ENCODE data around the gene PGS1. TPM values are rescaled to one million over a fixed set of nuclear protein-coding genes. Genes with fewer than 3 reads are reported as not detected.

PGS1 gene
- total and polyA plus RNA-seq, 5 donors from 2014 or later, result 29.6 to 50.1 (median 32.3) TPM

DNA sequence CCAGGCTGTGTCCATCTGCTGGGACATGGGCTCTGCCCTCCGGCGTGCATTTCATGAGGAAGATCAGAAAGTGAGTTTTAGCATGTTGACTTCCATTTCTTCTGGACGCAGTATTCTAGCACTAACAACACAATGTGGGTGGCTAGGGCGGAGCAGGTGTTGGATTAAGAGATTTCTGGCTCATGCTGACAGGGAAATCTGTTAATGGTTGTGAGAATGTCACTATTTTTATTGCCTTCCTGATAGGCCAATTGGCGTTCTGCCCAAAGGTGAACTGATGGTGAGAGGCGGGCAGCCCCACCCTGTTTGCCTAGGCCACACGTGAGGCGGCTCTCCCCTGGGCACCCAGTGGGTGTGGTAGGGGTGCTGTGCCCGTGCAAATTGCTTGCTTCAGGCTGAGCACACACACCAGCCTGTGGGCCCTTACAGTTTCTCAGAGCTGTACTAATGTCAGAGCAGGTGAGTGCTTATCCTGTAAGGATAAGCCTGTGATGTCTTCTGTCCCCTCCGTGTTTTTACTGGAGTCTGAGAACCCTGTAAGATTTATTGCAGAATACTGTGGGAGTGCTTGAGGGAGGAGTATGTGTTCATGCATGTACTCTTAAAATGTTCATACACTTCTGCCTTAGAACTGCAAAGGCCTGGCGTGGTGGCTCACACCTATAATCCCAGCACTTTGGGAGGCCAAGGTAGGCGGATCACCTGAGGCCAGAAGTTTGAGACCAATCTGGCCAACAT, 30.9 kb downstream of the PGS1 start:
- Mint-ChIP-seq H3K36me3 (peaks cover 13% of the 10 kb centered on the region), H3K27me3 (no peaks in the 10 kb centered on the region), H3K4me1 (peaks cover 0 to 77% (median 44%) of the 10 kb centered on the region in 4 donors), H3K4me3 (peak overlapping the region in 1 of 4 donors; percentile 55), H3K27ac (peak overlapping the region; percentile 56 to 84 (median 58)), H3K9me3 (no peaks in the 10 kb centered on the region)
- Histone ChIP-seq H3K4me1 (ENCODE audit: control insufficient read depth, insufficient read depth, low read length, poor library complexity, severe bottlenecking) (peaks cover 23% of the 10 kb centered on the region), H3K27me3 (ENCODE audit: control insufficient read depth, insufficient read depth, low read length) (no peaks in the 10 kb centered on the region), H3K9me3 (ENCODE audit: control insufficient read depth in 2 of 2, low read length in 2 of 2) (no peaks in the 10 kb centered on the region), H3K4me3 (ENCODE audit: low read depth, low read length) (no peak overlapping the region), H3K27ac (ENCODE audit: insufficient read depth, low read length, poor library complexity, severe bottlenecking) (no peak overlapping the region), H3K36me3 (ENCODE audit: control insufficient read depth, insufficient read depth, low read length) (peaks cover 30% of the 10 kb centered on the region)
- DNase-seq (no peak), ATAC-seq (ENCODE audit: low read depth in 2 of 2) (no peak)

- Histone ChIP-seq H3K36me3 (ENCODE audit: control insufficient read depth, insufficient read depth, low read length) (peaks cover 24% of the 10 kb centered on the region), H3K9me3 (ENCODE audit: control insufficient read depth in 2 of 2, low read length in 2 of 2) (no peaks in the 10 kb centered on the region), H3K4me3 (ENCODE audit: low read depth, low read length) (no peak overlapping the region), H3K27me3 (ENCODE audit: control insufficient read depth, insufficient read depth, low read length) (no peaks in the 10 kb centered on the region), H3K4me1 (ENCODE audit: control insufficient read depth, insufficient read depth, low read length, poor library complexity, severe bottlenecking) (peaks cover 34% of the 10 kb centered on the region), H3K27ac (ENCODE audit: insufficient read depth, low read length, poor library complexity, severe bottlenecking) (no peak overlapping the region)
- H3K27me3 Mint-ChIP-seq, result no peaks in the 10 kb centered on the region
- peaks cover 0 to 81% (median 51%) of the 10 kb centered on the region in 4 donors for H3K4me1 Mint-ChIP-seq
- H3K27ac Mint-ChIP-seq, result peak overlapping the region in 2 of 3 donors; percentile 59 to 96
- ATAC-seq (ENCODE audit: low read depth in 2 of 2) (no peak), DNase-seq (no peak)
- H3K36me3 Mint-ChIP-seq, result peaks cover 5% of the 10 kb centered on the region
- H3K9me3 Mint-ChIP-seq, result no peaks in the 10 kb centered on the region
- peak overlapping the region in 1 of 4 donors; percentile 19 for H3K4me3 Mint-ChIP-seq
Observed at GRCh38 chr17:78411241-78411857, 32.9 kb downstream of the PGS1 start.

GRCh38 chr17:78412403-78412802, 34.0 kb downstream of the PGS1 start:
- H3K4me3 Mint-ChIP-seq, result peak overlapping the region; percentile 20 to 75 (median 44)
- peaks cover 21% of the 10 kb centered on the region for H3K36me3 ChIP-seq (ENCODE audit: control insufficient read depth, insufficient read depth, low read length)
- peak in 2 of 3 donors; percentile 15 to 61 for DNase-seq
- H3K4me1 Mint-ChIP-seq, result peaks cover 0 to 78% (median 51%) of the 10 kb centered on the region in 4 donors
- H3K4me1 ChIP-seq (ENCODE audit: control insufficient read depth, insufficient read depth, low read length, poor library complexity, severe bottlenecking), result peaks cover 34% of the 10 kb centered on the region
- no peaks in the 10 kb centered on the region for H3K27me3 Mint-ChIP-seq
- no peak for ATAC-seq (ENCODE audit: low read depth in 2 of 2)
- H3K27ac ChIP-seq (ENCODE audit: insufficient read depth, low read length, poor library complexity, severe bottlenecking), result peak overlapping the region; percentile 77
- H3K9me3 Mint-ChIP-seq, result no peaks in the 10 kb centered on the region
- H3K27ac Mint-ChIP-seq, result peak overlapping the region; percentile 90 to 97 (median 94)
- no peak overlapping the region for H3K4me3 ChIP-seq (ENCODE audit: low read depth, low read length)
- H3K27me3 ChIP-seq (ENCODE audit: control insufficient read depth, insufficient read depth, low read length), result no peaks in the 10 kb centered on the region
- peaks cover 12% of the 10 kb centered on the region for H3K36me3 Mint-ChIP-seq
- no peaks in the 10 kb centered on the region for H3K9me3 ChIP-seq (ENCODE audit: control insufficient read depth in 2 of 2, low read length in 2 of 2)

- Histone ChIP-seq H3K36me3 (ENCODE audit: control insufficient read depth, insufficient read depth, low read length) (peaks cover 21% of the 10 kb centered on the region), H3K27me3 (ENCODE audit: control insufficient read depth, insufficient read depth, low read length) (no peaks in the 10 kb centered on the region), H3K27ac (ENCODE audit: insufficient read depth, low read length, poor library complexity, severe bottlenecking) (peak overlapping the region; percentile 77), H3K4me1 (ENCODE audit: control insufficient read depth, insufficient read depth, low read length, poor library complexity, severe bottlenecking) (peaks cover 34% of the 10 kb centered on the region), H3K4me3 (ENCODE audit: low read depth, low read length) (peak overlapping the region; percentile 19), H3K9me3 (ENCODE audit: control insufficient read depth in 2 of 2, low read length in 2 of 2) (no peaks in the 10 kb centered on the region)
- ATAC-seq (ENCODE audit: low read depth in 2 of 2) (peak; percentile 57 to 59), DNase-seq (peak; percentile 36 to 80 (median 41))
- no peaks in the 10 kb centered on the region for H3K9me3 Mint-ChIP-seq
- no peaks in the 10 kb centered on the region for H3K27me3 Mint-ChIP-seq
- H3K36me3 Mint-ChIP-seq, result peaks cover 12% of the 10 kb centered on the region
- peak overlapping the region; percentile 44 to 79 (median 69) for H3K4me3 Mint-ChIP-seq
- peak overlapping the region; percentile 90 to 97 (median 94) for H3K27ac Mint-ChIP-seq
- peaks cover 0 to 66% (median 37%) of the 10 kb centered on the region in 4 donors for H3K4me1 Mint-ChIP-seq
Observed at GRCh38 chr17:78414178-78415162, 36.0 kb downstream of the PGS1 start.

GRCh38 chr17:78415821-78416711, 37.6 kb downstream of the PGS1 start:
- no peaks in the 10 kb centered on the region for H3K27me3 ChIP-seq (ENCODE audit: control insufficient read depth, insufficient read depth, low read length)
- Mint-ChIP-seq H3K27ac (peak overlapping the region in 2 of 3 donors; percentile 7 to 97), H3K27me3 (no peaks in the 10 kb centered on the region), H3K36me3 (peaks cover 19% of the 10 kb centered on the region), H3K4me1 (peaks cover 0 to 61% (median 37%) of the 10 kb centered on the region in 4 donors), H3K4me3 (peak overlapping the region in 2 of 4 donors; percentile 7 to 70), H3K9me3 (no peaks in the 10 kb centered on the region)
- H3K36me3 ChIP-seq (ENCODE audit: control insufficient read depth, insufficient read depth, low read length), result peaks cover 33% of the 10 kb centered on the region
- ATAC-seq (ENCODE audit: low read depth in 2 of 2) (no peak), DNase-seq (no peak)
- H3K27ac ChIP-seq (ENCODE audit: insufficient read depth, low read length, poor library complexity, severe bottlenecking), result peak overlapping the region; percentile 77
- no peak overlapping the region for H3K4me3 ChIP-seq (ENCODE audit: low read depth, low read length)
- peaks cover 34% of the 10 kb centered on the region for H3K4me1 ChIP-seq (ENCODE audit: control insufficient read depth, insufficient read depth, low read length, poor library complexity, severe bottlenecking)
- no peaks in the 10 kb centered on the region for H3K9me3 ChIP-seq (ENCODE audit: control insufficient read depth in 2 of 2, low read length in 2 of 2)

DNA sequence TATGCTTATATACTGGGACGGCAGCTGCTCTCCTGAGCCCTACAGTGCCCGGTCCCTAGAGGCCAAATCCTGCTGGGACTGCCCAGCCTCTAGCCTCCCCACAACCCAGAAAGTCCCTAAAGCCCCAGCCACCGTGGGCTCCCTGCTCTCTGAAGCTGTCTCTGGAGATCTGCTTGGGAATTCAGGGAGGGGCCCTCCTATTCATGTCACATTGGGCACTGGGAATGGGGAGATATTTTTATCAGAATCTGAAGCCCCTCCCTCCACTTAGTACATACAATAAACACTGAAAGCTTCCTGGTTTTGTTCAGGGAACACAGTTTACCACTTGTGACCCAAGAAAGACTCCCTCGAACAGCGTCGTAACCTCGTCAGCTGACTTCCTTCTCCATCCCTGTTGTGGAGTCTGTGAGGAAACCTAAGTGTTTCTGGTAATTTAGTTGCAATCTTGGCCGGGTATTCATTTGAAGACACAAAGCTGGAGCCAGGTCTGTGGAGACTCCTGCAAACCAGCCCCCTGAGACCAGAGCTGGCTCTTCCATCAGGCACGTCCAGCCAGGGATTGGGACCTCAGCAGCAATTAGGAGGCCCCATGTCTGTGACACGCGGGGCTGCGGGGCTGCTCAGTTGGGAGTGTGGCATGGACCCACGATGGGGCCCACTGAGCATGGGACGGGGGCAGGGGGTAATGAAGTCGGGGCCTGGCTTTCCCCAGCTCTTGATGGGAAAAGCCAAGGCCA, 38.5 kb downstream of the PGS1 start:
- Mint-ChIP-seq H3K4me1 (peaks cover 1 to 66% (median 36%) of the 10 kb centered on the region in 4 donors), H3K27me3 (no peaks in the 10 kb centered on the region), H3K9me3 (no peaks in the 10 kb centered on the region), H3K36me3 (peaks cover 22% of the 10 kb centered on the region), H3K27ac (peak overlapping the region; percentile 43 to 90 (median 74)), H3K4me3 (peak overlapping the region in 2 of 4 donors; percentile 35 to 70)
- no peak for ATAC-seq (ENCODE audit: low read depth in 2 of 2)
- H3K9me3 ChIP-seq (ENCODE audit: control insufficient read depth in 2 of 2, low read length in 2 of 2), result no peaks in the 10 kb centered on the region
- DNase-seq, result no peak
- H3K27ac ChIP-seq (ENCODE audit: insufficient read depth, low read length, poor library complexity, severe bottlenecking), result no peak overlapping the region
- H3K4me3 ChIP-seq (ENCODE audit: low read depth, low read length), result no peak overlapping the region
- H3K36me3 ChIP-seq (ENCODE audit: control insufficient read depth, insufficient read depth, low read length), result peaks cover 42% of the 10 kb centered on the region
- H3K4me1 ChIP-seq (ENCODE audit: control insufficient read depth, insufficient read depth, low read length, poor library complexity, severe bottlenecking), result peaks cover 34% of the 10 kb centered on the region
- H3K27me3 ChIP-seq (ENCODE audit: control insufficient read depth, insufficient read depth, low read length), result no peaks in the 10 kb centered on the region
